ENCODE data around the gene TNRC6C. TPM values are rescaled to one million over a fixed set of nuclear protein-coding genes. Genes with fewer than 3 reads are reported as not detected.

The TNRC6C gene
- total and polyA plus RNA-seq, 4 donors, result 1.3 to 7.7 (median 2.9) TPM

GRCh38 chr17:78041386-78042179, 83.1 kb downstream of the TNRC6C start (continued):
- TF ChIP-seq REST (IDR thresholded peaks at IDR 0.05) (no peak), FOXA1 (IDR thresholded peaks at IDR 0.05) (no peak), ZBTB33 (IDR thresholded peaks at IDR 0.05) (no peak), RXRA (IDR thresholded peaks at IDR 0.05) (no peak)

- Histone ChIP-seq H3K4me1 (ENCODE audit: control insufficient read depth in 4 of 4, insufficient read depth in 4 of 4, low read length in 3 of 4) (no peaks in the 10 kb centered on the region), H3K27ac (ENCODE audit: low read depth in 1 of 2, low read length in 2 of 2) (no peak overlapping the region), H3K9ac (ENCODE audit: low read depth in 1 of 2, low read length in 2 of 2) (no peak overlapping the region), H3K27me3 (ENCODE audit: control insufficient read depth in 4 of 4, insufficient read depth in 4 of 4, low read length in 3 of 4) (no peaks in the 10 kb centered on the region), H3K4me3 (ENCODE audit: low read depth in 1 of 3, low read length in 3 of 3) (no peak overlapping the region), H3K36me3 (ENCODE audit: control insufficient read depth in 4 of 4, insufficient read depth in 3 of 4, low read depth in 1 of 4, low read length in 3 of 4) (peaks cover 0 to 4% (median 0%) of the 10 kb centered on the region in 4 donors), H3K9me3 (ENCODE audit: control insufficient read depth in 4 of 4, low read length in 3 of 4) (no peaks in the 10 kb centered on the region)
- TF ChIP-seq JUND (IDR thresholded peaks at IDR 0.05), result no peak
- TF ChIP-seq RXRA (IDR thresholded peaks at IDR 0.05), result no peak
- no peak for TF ChIP-seq ZBTB33 (IDR thresholded peaks at IDR 0.05)
- no peak for TF ChIP-seq SP1 (IDR thresholded peaks at IDR 0.05)
- TF ChIP-seq ATF3 (IDR thresholded peaks at IDR 0.05), result no peak
- no peak for TF ChIP-seq RAD21 (IDR thresholded peaks at IDR 0.05)
- no peak for TF ChIP-seq TAF1 (conservative IDR thresholded peaks at IDR 0.05)
- no peak for TF ChIP-seq MAX (IDR thresholded peaks at IDR 0.05)
- TF ChIP-seq EGR1 (IDR thresholded peaks at IDR 0.05; ENCODE audit: low read depth in 2 of 2), result no peak
- no peak for TF ChIP-seq HNF4G (IDR thresholded peaks at IDR 0.05)
- no peak for TF ChIP-seq REST (IDR thresholded peaks at IDR 0.05)
- no peak for DNase-seq (ENCODE audit: low spot score)
- WGBS, result 95% methylated on average over 5 of the region's 5 CpGs
These were observed 84.0 kb downstream of the TNRC6C start for GRCh38 chr17:78042542-78042941.
